NCI-H526 treated with DMSO at 0.1 percent for 48 hours (cell line): Measurements from ENCODE around the gene HOXB13.

Source experiments
- DNase-seq: peaks from one replicate; lab custom pipeline; 2025; lab: John Stamatoyannopoulos, UW

The HOXB13 gene

GRCh38 chr17:48728232-48729231, at the start of gene HOXB13:
Gene HOXB13 (minus strand): TSS chr17:48728750. CDS start chr17:48728593, 157 bp downstream.
- no peak for DNase-seq

DNA sequence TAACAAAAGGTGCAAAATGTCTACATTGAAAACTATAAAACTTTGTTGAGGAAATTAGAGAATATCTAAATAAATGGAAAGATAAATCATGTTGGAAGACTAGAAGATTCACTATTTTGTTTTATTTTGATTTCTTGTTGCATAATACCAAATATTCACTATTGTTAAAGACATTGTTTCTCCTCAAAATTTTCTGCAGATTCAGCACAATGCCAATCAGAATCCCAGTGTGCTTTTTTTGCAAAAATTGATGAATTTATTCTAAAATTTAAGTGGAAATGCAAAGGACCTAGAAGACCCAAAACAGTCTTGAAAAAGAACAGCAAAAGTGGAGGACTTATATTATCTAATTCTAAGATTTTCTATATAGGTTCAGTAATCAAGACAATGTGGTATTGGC, 48.1 kb upstream of the HOXB13 start:
- no peak for DNase-seq

- DNase-seq, result no peak
Observed at GRCh38 chr17:48773245-48773644, 44.7 kb upstream of the HOXB13 start.

- no peak for DNase-seq
Observed at GRCh38 chr17:48770954-48771353, 42.4 kb upstream of the HOXB13 start.

GRCh38 chr17:48769009-48769675, 40.6 kb upstream of the HOXB13 start:
- DNase-seq, result no peak

DNA sequence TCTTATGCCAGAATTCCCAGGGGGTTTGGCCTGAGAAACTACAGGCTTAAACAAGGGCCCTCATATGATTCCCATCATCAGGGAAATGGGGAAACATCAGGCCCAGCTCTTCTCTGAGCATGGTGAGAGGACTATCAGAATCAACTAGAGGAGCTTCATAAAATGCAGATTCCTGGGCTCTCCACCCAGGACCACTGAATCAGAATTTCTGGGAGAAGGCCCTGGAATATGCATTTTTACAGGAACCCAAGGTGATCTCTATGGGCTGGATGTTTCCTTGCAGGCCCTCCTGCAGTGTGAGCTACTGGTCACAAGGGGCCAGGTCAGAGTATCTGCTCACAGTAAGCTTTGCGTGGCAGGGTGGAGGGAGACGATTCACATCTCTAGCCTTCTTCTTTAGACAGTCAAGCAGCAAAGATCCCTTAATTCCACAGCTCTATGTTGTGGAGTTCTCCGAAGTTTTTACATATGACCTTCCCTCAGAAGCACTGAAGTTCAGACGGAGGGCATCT, 38.8 kb upstream of the HOXB13 start:
- no peak for DNase-seq

- DNase-seq, result no peak
Observed at GRCh38 chr17:48761114-48761513, 32.6 kb upstream of the HOXB13 start.

GRCh38 chr17:48760411-48760810, 31.9 kb upstream of the HOXB13 start:
- DNase-seq, result no peak

DNA sequence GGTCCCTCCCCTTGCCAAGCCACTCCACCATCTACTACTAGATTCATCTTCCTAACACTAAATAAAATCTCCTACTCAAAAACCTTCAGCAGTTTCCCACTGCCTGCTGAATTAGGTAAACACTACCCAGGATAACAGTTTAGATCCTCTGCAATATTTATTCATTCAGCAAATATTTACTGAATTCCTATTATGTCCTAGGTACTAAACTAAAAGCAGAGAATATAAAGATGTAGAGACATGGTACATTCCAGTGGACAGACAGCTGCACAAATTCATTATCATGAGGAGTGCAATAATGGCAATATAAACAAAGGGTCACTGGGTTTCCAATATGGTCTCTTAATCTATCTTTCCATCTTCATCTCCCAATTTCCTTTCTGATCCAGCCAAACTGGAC, 30.7 kb upstream of the HOXB13 start:
- no peak for DNase-seq

GRCh38 chr17:48757524-48757961, 29.0 kb upstream of the HOXB13 start:
- no peak for DNase-seq

- DNase-seq, result no peak
Observed at GRCh38 chr17:48756830-48757251, 28.3 kb upstream of the HOXB13 start.

GRCh38 chr17:48755356-48755755, 26.8 kb upstream of the HOXB13 start:
- DNase-seq, result no peak

DNA sequence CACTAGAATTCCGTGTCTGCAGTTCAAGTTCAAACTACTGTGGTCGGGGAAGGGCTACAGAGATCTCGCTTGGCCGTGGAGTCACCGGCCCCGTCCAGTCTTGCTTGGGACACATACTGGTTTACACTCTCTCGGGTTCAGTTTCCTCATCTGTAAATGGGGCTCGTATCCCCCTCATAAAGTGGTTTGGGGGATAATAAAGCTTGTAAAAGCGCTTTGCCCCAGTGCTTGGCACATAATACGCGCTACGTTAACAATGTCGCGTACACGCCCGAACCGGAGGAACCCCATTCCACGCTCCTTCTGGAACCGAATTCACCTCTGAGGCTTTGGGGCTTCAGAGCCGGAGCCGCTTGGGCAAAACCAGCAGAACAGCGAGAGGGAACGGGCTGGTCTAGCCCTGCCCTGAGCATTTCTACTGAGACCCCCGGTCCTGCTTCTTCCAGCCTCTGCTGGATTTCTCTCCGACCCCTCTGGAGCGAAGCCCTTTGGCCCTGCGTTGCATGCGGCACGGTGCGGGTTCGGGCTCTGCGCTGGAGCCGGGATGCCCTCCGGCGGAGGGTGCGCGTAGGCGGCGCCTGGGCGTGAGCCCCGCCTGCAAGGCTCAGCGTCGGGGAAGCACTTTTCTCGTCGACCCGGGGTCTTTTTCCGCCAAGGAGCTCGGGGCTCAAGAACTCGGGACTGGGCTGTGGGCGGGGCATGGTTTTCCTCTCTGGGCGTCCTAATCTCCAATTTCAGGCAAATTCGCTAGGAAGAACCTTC, 26.1 kb upstream of the HOXB13 start:
- DNase-seq, result no peak

GRCh38 chr17:48753794-48754499, 25.4 kb upstream of the HOXB13 start:
- no peak for DNase-seq

DNA sequence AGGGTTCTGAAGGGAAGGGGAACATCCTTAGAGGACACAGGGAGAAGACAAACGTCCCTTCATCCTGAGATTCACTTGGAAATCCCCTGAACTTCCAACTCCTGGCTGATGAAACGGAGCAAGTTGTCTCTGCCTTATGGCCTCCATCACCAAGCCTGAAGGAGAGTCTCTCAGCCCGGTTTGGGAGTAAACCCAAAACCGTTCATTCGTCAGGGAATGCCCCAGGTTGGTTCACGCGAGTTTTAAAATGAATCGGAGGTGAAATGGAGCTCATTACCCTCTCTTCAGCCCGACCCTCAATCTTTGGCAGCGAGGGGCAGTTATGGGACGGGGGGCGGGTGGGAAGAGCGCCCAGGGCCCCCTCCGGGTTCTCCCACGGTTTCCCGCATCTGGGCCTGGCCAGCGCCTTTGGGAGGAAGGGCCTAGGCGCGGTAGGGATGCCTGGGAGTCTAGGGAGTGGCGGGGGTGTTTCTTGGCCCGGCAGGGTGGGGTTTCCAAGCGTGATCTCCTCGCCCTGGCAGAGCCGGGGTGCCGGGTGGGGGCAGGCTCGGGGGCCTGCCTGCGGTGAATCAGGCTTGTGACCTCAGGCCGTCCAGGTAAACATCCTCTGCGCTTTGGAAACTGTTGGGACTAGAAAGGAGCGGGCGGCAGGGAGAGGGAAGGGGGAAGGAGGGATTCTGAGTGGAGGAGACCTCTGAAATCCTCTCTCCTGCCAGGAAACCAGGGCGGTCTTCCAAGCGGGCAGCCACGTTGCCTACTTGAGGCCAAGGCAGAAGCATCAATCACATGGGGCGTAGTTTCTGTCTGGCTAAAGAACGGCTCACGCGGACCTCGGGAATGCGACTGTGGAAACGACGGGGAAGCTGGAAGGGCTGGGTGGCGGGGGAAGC, 24.1 kb upstream of the HOXB13 start:
- DNase-seq, result no peak

GRCh38 chr17:48751733-48752398, 23.3 kb upstream of the HOXB13 start:
- DNase-seq, result no peak

GRCh38 chr17:48751172-48751571, 22.6 kb upstream of the HOXB13 start:
- no peak for DNase-seq

DNA sequence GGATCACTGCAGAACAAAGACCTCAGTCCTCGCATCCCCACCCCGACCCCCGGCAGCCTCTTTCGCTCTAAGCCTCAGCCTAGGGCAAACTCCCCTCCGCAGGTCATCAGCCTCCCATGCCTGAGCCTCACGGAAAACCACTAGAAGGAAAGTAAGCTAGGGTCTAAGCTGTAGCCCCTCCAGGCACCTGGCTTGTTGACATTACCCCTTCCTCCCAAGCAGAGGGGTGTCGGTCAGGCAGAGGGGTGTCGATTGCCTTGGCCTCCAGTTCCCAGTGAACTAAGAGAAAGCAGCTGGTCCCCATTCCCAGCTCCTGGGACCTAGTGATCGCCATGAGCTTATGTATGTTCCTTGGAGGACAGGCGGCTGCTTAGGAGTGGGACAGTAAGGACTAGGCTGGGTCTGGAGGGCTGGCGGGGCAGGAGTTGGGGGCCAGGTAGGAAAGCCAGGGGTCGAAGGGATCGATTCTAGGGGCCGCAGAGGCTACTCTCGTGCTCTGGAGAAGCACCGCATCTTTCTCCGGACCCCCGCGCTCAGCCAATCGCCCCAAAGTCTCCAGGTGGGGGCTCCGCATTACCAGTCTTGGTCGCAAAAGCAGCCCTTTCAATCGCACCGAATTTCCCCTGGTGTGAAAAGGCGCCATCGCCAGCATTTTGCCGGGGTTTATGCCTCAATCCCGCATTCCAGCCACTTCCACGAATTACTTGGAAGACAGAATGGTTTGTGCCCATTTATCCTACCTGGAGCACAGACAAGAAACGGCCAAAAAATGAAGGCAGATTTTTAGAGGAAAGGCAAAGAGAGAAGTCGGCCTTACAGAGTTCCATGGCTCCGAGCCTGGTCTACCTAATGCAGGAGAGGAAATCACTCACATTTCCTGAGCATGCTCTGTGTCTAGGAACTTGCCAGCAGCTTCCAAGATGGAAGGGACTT, 21.3 kb upstream of the HOXB13 start:
- no peak for DNase-seq
